Measurements from ENCODE around the gene BRD3OS.

Gene BRD3OS

GRCh38 chr9:134051319-134051718 lies 26.0 kb downstream of the BRD3OS start:
- DNase-seq, result no peak

GRCh38 chr9:134052491-134052890 lies 27.2 kb downstream of the BRD3OS start:
- no peak for DNase-seq

- DNase-seq, result no peak
Measured at GRCh38 chr9:134052941-134053340, 27.7 kb downstream of the BRD3OS start.

- no peak for DNase-seq
Measured at GRCh38 chr9:134053401-134053871, 28.2 kb downstream of the BRD3OS start.

- DNase-seq, result no peak
Measured at GRCh38 chr9:134053941-134054761, 28.9 kb downstream of the BRD3OS start.

GRCh38 chr9:134054891-134055811 lies 29.9 kb downstream of the BRD3OS start:
- DNase-seq, result no peak

GRCh38 chr9:134055981-134056461 lies 30.7 kb downstream of the BRD3OS start:
- DNase-seq, result no peak

GRCh38 chr9:134056483-134057306 lies 31.4 kb downstream of the BRD3OS start:
- DNase-seq, result no peak

GRCh38 chr9:134057307-134057657 lies 32.0 kb downstream of the BRD3OS start:
- DNase-seq, result no peak

- no peak for DNase-seq
Measured at GRCh38 chr9:134057751-134058701, 32.7 kb downstream of the BRD3OS start.

- no peak for DNase-seq
Measured at GRCh38 chr9:134058716-134059115, 33.4 kb downstream of the BRD3OS start.

- DNase-seq, result no peak
Measured at GRCh38 chr9:134059188-134059641, 33.9 kb downstream of the BRD3OS start.

- DNase-seq, result no peak
Measured at GRCh38 chr9:134059661-134060395, 34.5 kb downstream of the BRD3OS start.

- DNase-seq, result no peak
Measured at GRCh38 chr9:134060546-134060945, 35.3 kb downstream of the BRD3OS start.

- DNase-seq, result no peak
Measured at GRCh38 chr9:134061019-134061687, 35.9 kb downstream of the BRD3OS start.

GRCh38 chr9:134061688-134062371 lies 36.5 kb downstream of the BRD3OS start:
- no peak for DNase-seq

GRCh38 chr9:134062461-134063087 lies 37.3 kb downstream of the BRD3OS start:
- DNase-seq, result no peak

GRCh38 chr9:134063088-134063570 lies 37.8 kb downstream of the BRD3OS start:
- no peak for DNase-seq
